OCI-M2 (cell line): ENCODE measurements around the gene KIF24.
"Not testable (repeated sequence)": the region's sequence is repeated elsewhere in the genome, so short reads cannot be mapped to it uniquely, and the experiment has no call there.

Experiments
- DNase-seq: peaks from one replicate; lab custom pipeline; 2025; ENCODE audit not compliant: unreplicated experiment; lab: John Stamatoyannopoulos, UW

The KIF24 gene

DNA sequence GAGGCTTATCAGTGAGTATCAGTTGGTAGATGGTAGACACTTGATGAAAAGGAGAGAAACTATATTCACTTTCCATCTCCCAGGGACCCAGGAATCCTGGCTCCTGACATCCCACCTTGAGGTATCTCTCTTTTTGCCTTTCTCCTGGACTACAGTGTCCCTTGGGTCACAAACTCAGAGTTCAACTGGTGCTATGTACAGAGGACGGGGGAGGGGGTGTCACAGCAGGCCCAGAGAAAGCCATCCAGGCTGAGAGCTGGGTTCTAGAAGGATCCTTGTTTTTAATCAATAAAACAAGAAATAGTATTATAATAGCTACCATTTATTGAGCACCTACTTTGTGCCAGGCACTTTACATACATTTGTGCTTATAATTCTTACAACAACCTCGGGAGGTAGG is 37.3 kb upstream of the KIF24 start:
- no peak for DNase-seq

DNA sequence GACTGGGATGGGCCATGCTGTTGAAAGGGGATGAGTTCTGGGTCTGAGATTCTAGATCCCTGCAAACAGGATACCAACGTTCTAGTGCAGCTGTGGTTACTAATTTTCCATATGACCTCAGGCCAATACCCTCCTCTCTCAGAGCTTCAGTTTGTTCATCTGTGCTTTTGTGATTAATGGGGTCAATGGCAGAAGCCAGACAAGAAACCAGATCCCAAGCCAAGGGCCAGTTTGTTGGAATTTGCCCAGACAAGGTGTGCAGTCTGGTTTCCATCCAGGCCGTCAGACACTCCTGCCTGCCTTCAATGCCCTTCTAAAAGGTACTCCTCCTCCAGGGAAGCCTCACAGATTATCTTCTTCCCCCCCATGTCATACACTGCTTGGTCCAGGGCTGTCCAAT is 36.2 kb upstream of the KIF24 start:
- no peak for DNase-seq

DNA sequence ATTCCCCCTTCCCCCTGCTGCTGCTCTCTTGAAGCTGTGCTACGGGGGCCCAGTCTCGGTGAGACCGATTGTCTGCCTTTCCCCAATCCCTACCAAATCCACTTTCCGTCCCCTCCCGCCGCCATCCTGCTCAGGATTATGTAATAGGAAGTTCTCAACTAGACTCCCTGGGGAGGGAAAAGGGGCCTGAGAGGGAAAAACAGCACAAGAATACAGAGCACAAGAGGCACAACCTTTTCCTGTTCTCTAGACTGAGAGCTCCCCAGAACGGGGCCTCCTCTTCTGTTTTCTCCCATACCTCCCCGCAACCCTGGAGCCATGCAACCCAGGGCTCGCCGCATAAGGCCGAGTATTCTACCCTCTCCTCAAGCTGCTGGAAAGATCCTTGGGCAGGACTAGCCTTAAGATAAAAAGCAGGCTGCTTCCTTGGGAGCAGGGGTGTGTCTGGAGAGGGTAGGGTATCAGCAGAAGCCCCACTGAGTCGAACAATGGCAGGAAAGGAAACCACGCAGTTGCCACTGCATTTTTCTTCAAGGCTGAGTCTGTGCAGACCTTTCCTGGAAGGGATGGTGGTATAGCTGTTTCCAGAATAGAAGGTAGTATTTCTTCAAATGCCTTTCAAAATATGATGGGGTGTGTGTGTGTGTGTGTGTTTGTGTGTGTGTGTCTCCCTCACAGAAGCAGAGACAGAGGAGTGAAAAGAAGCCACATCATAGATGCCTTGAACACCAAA is 34.7 kb upstream of the KIF24 start:
- DNase-seq, result no peak

DNA sequence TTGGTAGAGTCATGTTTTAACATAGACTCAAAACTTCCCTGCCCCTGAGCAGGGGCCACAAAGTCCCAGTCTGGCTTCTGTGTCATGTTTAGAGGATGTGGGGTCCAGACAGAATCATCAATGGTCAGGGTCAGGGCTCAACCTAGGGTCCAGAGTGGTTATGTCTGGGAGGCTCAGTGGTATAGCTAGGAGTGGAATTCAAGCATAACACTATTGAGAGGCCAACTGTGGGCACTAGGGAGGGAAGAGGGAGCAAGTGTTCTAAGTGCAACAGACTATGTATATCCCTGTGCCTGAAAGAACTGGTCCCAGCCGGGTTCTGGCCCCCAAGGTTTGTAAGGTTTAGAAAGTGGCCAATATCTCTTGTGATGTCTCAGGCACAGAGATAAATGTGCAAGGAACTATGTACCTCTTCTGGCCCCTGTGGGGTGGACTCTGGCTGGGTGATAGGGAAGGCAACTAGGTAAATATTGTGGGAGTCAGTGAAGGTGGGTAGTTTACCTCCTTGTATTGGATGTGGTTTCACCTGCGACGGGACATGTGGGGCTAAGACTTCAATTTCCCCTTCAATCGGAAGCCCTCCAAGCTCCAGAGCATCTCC is 33.6 kb upstream of the KIF24 start:
- no peak for DNase-seq

DNA sequence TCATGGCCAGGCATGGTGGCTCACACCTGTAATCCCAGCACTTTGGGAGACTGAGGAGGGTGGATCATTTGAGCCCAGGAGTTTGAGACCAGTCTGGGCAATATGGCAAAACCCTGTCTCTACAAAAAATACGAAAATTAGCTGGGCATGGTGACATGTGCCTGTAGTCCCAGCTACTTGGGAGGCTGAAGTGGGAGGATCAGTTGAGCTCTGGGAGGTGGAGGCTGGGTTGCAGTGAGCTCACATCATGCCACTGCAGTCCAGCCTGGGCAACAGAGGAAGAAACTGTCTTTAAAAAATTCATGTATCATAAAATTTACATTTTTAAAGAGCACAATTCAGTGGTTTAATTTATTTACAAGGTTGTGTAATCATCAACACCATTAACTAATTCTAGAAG is 23.9 kb upstream of the KIF24 start:
- DNase-seq, result not testable (repeated sequence)

DNA sequence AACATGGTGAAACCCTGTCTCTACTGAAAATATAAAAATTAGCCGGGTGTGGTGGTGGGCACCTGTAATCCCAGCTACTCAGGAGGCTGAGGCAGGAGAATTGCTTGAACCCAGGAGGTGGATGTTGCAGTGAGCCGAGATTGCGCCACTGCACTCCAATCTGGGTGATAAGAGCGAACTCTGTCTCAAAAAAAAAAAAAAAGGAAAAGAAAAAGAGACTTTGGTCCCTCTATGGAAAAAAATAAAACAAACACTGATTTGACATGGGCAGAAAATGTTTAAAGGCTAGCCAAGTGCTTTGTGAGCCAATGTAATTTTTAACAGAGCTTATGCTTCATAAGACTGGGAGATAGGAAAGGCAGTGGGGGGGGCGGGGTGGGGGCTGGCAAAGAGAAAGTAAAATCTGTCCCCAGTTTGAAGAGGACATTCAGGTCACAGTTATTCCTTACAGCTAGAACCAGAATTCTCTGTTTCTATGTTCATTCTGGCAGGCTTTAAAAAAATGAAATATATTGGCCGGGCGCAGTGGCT is 23.1 kb upstream of the KIF24 start:
- DNase-seq, result not testable (repeated sequence)

DNA sequence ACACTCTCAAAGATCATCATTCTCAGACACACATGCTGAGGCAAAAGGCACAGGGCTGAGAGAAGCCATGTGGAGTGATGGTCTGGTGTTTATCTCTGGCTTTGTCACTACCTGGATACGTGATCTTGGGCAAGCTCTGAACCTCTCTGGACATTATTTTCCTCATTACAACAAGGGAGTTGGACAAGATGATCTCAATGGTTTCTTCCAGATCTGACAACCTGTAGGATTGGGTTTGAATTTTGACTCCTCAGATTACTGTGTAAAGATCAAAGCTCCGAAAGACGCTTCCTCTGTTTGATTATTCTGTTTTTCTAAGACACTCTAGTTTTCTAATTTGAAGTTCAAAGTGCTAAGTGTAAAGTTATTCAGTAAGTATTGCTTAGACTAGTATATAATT is 20.3 kb upstream of the KIF24 start:
- DNase-seq, result no peak

DNA sequence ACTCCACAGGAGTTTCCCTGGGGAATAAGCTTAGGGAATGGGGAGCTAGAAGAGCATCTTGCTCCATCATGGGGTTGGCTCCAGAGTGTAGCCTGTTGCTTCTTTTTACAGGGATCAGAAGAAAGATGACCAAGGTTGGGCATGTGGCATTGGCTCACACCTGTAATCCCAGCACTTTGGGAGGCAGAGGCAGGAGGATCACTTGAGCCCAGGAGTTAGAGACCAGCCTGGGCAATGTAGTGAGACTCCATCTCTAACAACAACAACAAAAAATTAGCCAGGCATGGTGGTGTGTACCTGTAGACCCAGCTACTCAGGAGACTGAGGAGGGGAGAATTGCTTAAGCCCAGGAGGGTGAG is 18.7 kb upstream of the KIF24 start:
- no peak for DNase-seq

DNA sequence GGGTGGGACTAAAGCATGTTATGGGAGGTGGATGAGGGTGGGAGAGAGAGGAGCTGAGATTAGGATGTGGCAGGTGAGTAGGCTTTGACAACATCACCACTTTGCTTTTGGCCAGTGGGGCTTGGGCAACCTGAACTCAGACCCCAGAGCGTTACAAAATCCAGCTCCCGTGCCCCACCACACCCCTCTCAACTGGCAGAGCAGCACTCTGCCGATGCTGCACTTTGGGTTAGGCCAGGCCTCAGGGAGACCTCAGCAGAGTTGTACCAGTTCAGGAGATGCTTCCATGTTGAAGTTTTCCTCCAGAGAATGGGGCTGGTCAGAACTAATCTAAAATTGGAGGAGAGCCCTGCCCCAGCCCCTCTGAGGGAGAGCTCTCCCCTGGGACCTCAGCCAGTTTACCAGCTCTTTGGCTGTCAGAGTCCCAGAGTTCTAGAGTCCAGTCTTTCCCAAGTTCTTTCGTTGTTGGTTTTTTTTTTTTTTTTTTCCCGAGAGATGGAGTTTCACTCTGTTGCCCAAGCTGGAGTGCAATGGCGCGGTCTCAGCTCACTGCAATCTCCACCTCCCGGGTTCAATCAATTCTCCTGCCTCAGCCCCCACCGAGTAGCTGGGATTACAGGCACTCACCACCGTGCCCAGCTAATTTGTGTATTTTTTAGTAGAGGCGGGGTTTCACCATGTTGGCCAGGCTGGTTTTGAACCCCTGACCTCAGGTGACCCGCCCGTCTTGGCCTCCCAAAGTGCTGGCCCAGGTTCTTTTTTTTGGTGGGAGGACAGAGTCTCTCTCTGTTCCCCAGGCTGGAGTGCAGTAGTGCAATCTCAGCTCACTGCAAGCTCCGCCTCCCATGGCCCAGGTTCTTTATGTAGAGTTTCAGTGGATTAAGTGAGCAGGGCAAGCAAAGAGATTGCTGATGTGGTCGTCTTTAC is 18.1 kb upstream of the KIF24 start:
- no peak for DNase-seq

DNA sequence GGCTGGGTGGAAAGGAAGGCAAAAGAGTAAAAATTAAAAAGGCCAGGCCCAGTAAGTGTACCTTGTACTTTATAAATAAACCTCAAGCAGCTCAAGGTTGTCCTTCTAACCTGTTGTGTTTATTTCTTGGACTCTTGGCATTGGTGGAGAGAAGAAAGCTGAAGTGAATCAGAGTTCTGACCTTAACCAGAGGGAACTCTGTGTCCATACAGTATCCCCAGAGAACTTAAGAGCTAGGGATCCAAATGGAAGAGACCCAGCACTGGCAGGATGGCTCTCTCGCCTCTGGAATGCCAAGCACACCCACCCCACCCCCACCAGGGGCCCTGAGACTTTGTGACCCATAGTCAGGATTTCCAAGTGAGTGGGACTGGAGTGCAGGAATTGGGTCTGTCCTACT is 14.5 kb upstream of the KIF24 start:
- DNase-seq, result no peak

DNA sequence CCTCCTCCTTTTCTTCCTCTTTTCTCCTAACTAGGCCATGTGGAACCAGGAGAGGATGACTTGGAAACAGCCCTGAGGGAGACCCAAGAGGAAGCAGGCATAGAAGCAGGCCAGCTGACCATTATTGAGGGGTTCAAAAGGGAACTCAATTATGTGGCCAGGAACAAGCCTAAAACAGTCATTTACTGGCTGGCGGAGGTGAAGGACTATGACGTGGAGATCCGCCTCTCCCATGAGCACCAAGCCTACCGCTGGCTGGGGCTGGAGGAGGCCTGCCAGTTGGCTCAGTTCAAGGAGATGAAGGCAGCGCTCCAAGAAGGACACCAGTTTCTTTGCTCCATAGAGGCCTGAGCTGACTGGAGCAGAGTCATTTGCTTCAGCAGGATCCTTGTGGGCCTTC is 14.0 kb upstream of the KIF24 start:
- no peak for DNase-seq

DNA sequence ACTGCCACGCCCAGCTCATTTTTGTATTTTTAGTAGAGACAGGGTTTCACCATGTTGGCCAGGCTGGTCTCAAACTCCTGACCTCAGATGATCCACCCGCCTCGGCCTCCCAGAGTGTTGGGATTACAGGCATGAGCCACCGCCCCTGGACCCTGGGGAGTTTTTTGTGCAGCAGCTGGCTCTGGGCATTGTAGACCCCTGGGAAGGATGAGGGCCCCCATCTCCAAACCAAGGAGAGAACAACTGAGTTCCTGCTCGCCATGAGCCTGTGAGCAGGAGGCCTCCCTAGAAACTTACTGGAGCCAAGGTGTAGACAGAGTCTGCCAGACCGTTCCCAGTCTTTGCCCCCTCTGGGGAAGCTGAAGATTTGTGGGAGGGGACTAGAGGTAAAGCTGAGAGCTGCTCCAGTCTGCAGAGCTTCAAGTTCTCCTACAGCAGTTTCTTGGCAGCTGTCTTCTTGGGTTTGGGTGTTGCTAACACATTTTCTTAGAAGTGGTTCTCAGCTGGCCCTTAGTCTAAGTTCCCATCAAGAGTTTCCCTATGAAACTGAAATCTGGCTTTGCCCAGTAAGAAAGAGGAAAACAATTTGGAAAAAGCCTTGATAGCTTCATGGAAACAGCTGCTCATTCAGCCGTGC is 12.7 kb upstream of the KIF24 start:
- DNase-seq, result no peak

DNA sequence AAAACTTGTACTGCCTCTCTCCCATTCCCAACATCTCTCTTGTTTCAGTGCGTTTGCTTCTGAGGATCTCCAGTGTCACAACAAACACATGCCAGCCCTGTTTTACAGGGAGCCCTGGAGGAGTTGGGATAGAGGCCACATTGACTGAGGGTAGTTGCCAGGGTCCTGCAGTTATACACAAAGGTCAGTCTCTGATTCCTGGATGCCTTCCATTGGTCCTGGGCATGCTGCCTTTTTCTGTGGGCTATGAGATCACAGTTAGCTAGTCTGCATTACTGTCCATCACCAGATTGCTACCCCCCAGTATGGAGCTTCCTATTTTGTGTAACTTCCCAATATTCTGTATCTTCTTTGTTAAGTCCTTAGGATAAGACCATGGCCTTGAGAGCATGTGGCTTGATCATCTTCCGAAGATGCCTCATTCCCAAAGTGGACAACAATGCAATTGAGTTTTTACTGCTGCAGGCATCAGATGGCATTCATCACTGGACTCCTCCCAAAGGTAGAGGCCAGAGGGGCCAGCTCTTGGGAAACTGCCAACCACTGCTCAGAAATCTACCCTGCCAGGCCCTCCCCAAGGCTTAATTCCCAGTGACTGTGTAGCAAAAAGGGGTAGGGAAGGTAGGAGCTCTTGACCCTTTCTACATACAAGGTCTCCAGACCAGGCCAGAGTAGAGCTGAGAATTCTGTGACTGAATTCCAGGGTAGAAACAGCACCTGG is 9.8 kb upstream of the KIF24 start:
- no peak for DNase-seq

DNA sequence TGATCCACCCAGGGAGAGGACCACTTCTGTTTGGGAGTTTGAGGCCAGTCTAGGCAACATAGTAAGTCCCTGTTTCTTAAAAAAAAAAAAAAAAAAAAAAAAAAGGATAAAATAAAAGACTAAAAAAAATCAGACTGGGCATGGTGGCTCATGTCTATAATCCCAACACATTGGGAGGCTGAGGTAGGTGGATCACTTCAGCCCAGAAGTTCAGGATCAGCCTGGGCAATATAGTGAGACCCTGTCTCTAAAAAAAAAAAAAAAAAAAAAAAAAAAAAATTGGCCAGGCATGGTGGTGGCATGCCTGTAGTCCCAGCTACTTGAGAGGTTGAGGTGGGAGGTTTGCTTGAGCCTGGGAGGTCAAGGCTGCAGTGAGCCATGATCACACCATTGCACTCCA is 9.0 kb upstream of the KIF24 start:
- DNase-seq, result not testable (repeated sequence)

DNA sequence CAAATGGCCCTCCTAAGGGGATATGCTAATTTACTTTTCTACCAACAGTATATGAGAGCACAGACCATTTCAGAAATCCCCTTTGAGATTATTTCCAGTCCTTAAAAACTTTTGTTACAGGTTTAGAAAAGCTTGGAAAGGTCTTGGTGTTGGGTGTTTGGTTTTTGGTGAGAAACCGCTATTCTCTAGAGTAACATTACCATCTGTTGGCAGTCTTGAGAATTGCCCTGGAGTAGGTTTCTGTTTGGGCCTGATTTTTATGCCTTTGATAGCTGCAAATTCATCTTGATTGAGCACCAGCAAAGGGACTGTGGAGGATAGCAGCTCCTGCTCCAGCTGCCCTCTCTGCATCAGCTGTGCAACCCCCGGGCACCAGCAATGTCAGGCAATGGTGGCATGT is 8.3 kb upstream of the KIF24 start:
- no peak for DNase-seq

DNA sequence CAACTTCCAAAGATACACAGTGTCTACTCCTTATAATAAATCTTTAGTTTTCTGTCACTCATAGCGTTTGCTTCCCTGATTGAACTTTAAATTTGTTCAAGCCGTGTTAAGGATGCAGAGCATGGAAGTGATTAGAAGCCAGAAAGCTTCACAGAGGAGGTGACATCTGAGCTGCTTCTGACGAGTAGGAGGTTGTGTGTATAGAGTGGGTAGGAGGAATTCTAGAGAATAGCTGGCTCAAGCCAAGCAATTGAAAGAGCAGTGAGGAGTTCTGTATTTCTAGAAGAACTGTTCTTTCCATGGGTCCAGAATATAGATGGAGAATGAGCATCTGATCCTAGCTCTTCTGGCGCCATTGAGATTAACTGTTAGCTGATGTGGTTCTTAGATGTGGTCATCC is 6.3 kb upstream of the KIF24 start:
- no peak for DNase-seq

DNA sequence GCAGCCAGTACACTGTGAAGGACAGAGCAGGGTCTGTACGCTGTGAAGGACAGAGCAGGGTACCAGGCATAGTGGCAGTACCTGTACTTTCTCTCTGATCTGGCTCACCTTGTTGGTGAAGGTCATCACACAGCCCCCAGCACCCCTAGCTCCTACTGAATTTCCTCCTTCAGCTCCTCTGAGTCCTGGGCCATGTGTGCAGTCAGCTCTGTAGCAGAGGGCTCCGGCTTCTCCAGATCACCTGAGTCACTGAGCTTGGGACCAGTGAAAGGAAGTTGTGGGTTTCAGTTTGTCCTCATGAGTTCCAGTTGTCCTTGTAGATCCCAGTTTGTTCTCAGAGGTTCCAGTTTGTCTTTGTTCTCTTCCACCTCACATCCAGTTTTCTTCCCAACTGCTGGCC is 5.8 kb upstream of the KIF24 start:
- DNase-seq, result no peak

DNA sequence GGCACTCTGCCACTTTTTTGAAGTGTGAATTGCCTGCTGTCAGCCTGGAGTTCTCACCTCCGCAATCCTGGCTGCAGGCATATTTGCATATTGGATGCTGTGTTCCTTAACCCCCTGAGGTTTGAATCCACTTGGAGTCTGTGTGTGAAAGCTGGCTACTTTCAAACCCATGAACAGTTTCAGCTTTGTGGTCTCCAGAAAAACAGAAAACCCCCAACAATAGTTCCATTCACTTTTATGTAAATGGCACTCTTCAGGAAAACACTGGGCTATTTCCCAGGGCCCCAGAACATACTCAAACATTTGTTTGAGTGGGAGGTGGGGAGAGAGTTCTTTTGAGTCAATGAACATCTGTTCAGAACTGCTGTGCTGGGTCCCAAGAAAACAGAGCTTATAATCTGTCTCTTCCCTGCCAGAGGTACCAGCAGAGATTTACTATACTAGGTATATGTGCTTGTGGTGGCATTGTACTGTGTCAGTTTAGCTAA is 5.3 kb upstream of the KIF24 start:
- DNase-seq, result no peak

DNA sequence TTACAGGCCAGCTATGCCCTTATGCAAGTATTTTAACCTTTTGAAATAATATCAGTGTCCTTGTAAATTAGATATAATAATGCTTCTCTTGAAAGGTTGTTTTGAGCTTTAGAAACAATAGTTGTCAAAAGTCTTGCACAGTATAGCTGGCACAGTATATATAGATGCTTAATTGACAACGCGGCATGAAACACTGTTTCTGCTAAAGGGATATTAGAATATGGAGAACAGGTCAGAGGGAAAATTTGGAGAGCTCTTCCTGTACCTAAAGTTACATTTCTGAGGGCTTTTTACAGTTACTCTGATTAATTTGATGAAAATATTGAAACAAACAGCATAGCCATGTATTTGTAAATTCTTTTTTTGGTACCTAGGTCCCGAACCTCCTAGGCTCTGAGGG is 4.8 kb upstream of the KIF24 start:
- no peak for DNase-seq

DNA sequence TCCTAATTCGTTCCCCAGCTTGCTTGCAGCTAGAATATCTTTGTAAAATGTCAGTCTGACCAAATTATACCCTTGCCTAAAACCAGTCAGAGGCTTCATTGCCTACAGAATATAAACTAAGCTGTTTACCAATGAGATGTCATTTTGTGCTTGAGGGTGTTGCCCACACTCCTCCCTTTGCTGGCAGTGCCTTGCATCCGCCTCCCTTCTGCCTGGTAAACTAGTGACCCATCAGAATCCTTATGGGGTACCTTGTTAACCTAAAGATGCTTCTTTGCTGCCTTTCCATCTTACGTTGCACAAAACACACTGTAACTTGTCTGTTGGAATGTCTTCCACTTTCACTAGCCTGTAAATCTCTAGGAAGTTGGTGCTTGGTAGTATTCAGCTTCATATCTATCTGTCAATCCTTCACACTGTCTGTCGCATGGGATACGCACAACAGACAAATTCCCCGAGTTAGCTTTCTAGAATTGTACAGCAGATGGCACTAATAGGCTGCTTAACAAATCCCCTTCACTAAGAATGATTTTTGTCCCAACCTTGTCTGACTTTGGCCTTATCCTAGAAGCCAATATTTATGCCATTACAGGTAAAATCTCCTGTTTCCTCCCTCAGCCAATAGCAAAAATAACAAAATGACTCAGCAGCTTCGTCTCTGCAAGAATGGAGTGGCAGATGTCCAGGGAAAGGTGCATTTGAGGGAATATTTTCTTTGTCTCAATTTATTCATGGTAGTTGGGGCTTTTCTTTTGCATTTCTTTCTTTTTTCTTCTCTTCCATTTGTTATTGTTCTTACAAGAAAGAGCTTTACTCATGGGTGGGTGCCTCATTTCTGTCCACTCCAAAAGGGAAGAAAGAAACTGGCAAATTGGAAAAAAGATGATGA is 3.3 kb upstream of the KIF24 start:
- DNase-seq, result no peak
